Activated CD8-positive, alpha-beta memory T cell treated with anti-CD3 and anti-CD28 coated beads for 36 hours (primary cell): Measurements from ENCODE around the gene BUB1B. TPM values are rescaled to one million over a fixed set of nuclear protein-coding genes. Genes with fewer than 3 reads are reported as not detected.
"Not testable (repeated sequence)": the region's sequence is repeated elsewhere in the genome, so short reads cannot be mapped to it uniquely, and the experiment has no call there.

Experiments used
- CTCF ChIA-PET: fragments of 350-600 bp; sonication (Branson Sonifier 250); formaldehyde crosslinking; loops from one replicate; lab custom pipeline; 2021; ENCODE audit warnings: antibody characterized with exemption; lab: Charles Lee
- POLR2A ChIA-PET: fragments of 350-600 bp; sonication (Branson Sonifier 250); formaldehyde crosslinking; loops from one replicate; lab custom pipeline; 2021; ENCODE audit warnings: antibody characterized with exemption; lab: Charles Lee
- total RNA-seq, 2 experiments: library from RNA; stranded (reverse); gene quantifications; one replicate each; pipeline ENCODE4 v1.2.3, GENCODE V29; 2021

Gene BUB1B
- total RNA-seq, 2 experiments from 2014 or later = 57.1 to 65.4 TPM

- ChIA-PET POLR2A (no interaction called here), CTCF (no interaction called here)
Observed at GRCh38 chr15:40134885-40135284, 26.0 kb upstream of the BUB1B start.

DNA sequence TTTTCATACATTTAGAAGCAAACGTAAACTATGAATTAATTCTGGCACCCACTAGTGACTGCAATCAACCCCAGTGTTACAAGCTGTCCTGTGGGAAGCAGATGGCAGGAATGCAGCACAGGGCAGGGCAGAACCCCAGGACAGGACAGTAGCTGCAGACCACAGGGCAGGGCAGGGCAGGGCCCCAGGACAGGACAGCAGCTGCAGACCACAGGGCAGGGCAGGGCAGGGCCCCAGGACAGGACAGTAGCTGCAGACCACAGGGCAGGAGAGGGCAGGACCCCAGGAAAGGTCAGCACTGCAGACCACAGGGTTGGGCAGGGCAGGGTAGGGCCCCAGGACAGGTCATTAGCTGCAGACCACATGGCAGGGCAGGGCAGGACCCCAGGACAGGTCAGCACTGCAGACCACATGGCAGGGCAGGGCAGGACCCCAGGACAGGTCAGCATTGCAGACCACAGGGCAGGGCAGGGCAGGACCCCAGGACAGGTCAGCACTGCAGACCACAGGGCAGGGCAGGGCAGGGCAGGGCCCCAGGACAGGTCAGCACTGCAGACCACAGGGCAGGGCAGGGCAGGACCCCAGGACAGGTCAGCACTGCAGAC, 24.9 kb upstream of the BUB1B start:
- CTCF ChIA-PET, POLR2A ChIA-PET: not testable (repeated sequence)

DNA sequence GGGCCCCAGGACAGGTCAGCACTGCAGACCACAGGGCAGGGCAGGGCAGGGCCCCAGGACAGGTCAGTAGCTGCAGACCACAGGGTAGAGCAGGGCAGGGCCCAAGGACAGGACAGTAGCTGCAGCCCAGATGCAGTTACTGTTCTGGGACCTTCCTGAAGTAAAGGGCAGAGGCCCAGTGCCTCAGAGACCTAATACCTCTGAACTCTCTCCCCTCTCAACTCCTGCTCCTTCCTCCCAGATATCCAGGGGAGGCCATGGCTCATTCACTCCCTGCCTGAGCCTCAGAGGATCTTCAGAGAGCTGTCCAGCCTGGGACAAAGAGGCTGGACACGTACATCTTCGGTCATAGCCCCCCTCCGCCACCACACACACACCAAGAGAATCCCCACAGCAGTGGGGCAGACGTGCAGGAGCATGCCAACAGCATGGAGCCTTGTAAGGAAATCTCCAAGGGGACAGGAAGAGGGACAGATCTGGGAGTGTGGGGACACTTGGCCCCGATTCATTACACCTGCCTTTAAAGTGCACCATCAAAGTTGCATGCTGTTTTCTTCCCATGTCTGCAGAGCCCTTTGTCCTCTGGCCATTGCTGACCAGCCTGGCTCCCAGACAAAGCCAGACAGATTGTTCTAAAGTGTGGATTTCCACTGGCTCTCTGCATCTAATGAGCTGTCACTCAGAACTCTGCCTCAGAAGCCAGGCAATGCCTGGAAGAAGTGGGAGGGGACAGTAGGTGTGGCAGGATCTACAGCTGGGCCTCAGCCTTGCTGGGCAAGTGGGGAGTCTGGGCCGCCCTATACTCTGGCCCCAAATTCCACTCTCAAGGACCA, 24.2 kb upstream of the BUB1B start:
- ChIA-PET POLR2A (no interaction called here), CTCF (no interaction called here)

- ChIA-PET CTCF (no interaction called here), POLR2A (no interaction called here)
Observed at GRCh38 chr15:40137303-40138200, 23.3 kb upstream of the BUB1B start.

DNA sequence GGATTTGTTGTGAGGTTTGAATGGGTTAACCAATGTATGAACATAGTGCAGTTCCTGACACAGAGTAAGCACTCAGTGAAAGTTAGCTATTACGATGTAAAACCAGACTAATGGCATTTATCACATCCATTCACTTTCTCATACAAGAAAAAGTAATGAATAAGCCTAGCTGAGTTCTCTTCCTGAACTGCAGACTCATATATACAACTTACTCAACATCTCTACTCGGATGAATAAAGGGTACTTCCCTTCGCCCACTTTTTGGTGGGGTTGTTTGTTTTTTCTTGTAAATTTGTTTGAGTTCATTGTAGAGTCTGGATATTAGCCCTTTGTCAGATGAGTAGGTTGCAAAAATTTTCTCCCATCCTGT, 22.7 kb upstream of the BUB1B start:
- CTCF ChIA-PET, POLR2A ChIA-PET: not testable (repeated sequence)

DNA sequence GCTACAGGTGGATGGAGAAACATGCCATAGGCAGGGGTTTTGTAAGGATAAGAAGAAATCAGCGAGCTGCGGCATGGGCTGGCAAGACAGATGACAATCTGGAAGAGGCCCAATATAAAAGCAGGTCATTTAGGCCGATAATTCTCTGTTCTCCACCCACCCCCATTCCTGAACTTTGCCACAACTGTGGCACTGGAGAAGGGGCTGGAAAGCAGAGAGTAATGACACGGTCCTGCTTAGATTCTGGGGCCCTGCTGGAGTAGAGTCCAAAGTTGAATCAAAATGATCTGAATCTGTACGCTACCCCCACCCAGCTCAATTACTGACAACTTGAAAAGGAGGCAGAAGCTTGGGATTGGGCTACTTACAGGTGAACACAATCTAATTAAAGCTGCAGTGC, 18.4 kb upstream of the BUB1B start:
- POLR2A ChIA-PET = no interaction called here
- CTCF ChIA-PET = no interaction called here

DNA sequence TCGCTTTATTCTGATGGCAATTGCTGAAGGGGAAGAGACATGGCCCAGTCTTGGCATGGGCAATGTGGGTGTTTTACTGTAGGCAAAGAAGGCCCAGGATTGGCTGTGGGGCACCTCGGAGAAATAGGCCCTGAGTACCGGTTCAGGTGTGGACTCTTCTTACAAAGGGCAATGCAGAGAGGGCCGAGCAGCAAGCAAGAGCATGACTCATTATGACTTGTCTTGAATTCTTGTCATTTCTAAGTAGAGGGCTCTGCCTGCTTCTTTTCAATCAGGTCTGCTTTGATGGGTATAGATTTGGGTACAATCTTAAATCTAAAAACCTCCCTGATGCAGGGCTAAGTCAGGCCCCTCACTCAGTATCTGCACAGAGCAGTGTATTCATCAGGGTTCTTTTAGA, 14.8 kb upstream of the BUB1B start:
- ChIA-PET POLR2A (no interaction called here), CTCF (no interaction called here)

DNA sequence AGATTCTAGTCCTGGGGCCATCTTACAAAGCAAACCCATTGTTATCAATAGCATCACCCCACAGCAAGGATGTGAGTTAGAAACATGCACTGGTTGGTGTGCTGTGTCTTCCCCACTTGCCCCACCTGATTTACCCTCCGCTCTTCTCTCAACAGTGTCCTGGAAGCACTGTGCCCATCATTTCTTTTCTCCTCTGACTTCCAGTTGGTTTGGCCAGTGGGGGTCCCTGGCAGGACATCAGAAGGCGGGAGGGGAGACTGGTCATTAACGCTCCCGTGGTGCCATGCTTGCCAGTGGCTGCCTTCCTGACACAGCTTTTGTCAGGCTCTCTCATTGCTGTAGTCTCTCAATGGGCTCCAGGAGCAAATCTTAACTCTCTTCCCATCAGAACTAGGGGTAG, 11.5 kb upstream of the BUB1B start:
- POLR2A ChIA-PET = no interaction called here
- CTCF ChIA-PET = no interaction called here

DNA sequence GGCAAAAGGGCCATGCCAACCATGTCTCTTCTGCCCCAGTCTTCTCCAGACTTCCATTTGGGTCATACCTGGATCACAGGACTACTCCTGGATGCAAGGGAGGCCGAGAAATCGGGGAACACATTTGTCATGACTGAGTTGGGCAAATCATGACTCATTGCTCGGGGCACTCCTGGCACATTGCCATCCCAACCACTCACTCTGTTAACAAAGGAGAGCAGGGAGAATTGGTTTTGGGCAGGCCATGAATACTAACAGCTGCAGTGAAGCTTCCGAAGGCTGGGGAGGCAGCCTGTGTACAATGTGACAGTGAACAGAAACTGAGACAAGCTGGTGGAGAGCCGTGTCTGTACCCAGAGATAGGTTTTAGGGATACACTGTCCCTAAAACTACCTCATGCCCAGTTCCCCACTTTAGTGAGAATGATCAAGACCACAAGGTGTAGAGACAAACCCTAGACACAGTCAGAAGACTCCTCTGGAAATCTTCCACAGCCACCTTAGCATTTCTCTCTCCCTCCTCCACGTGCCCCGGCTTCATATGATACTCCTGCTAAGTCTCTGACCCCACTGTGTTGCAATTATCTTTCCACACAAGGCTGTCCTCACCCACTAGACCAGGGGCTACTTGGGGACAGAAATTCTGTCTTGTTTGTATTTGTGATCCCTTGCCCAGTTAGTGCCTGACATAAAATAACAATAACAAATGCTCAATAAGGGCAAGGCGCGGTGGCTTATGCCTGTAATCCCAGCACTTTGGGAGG, 10.5 kb upstream of the BUB1B start:
- ChIA-PET CTCF (no interaction called here), POLR2A (no interaction called here)

DNA sequence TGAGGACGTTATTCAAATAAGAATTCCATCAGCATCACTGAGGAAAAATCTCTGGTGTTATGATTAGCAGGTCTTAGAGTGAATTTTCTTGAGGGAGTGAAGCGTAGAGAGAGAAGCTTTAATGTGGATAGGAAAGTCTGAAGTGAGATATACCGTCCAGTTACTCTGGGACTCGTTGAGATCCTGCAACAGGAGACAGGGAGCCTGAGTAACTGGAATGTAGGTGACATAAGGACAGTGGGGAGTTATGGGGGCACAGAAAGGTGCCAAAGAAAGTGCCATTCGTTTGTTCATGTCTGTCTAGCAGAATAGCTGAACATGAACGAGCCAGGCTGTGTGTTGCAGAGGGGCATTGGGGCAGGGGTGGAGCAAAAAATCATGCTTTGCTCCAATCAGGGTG, 9.4 kb upstream of the BUB1B start:
- CTCF ChIA-PET = no interaction called here
- POLR2A ChIA-PET = no interaction called here

- CTCF ChIA-PET = no interaction called here
- POLR2A ChIA-PET = no interaction called here
Observed at GRCh38 chr15:40151991-40152390, 8.9 kb upstream of the BUB1B start.

GRCh38 chr15:40154821-40155220, 6.0 kb upstream of the BUB1B start:
- POLR2A ChIA-PET, CTCF ChIA-PET: not testable (repeated sequence)

DNA sequence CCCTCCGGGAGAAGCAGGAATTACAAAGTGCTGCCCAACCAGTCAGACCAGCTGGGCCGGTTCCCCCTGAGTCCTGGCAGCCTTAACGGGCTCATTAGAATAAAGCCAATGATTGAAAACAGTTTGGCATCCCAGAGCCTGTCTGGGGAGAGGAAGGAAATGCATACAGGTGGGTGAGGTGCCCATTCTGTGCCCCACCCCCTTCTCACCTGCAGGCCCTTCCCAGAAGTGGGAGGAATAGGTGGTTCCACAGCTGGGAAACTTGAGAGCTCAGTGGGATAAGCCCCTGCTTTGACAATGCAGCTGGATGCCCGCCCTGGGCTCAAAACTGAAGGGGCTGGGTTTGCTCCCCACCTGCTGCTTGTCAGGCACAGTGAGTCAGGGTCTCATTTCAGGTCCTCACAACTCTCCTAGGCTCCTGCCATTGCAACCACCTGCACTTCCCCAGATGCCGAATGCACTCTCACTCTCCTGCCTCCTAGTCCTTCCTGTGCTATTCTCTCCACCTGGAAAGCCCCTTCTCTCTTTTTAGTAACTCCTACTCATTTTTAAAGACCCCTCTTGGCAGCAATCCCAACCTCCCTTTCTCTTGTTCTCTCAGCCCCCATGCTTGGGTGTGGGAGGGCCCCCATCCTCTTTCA, 5.5 kb upstream of the BUB1B start:
- ChIA-PET CTCF (no interaction called here), POLR2A (no interaction called here)

- ChIA-PET CTCF (no interaction called here), POLR2A (no interaction called here)
Observed at GRCh38 chr15:40157778-40158447, 3.0 kb upstream of the BUB1B start.

GRCh38 chr15:40160021-40160420, 848 bp upstream of the BUB1B start:
- ChIA-PET CTCF (interaction anchor here (0.7 to 1.3 kb wide), 3 partner anchors 56 to 114 kb away, joined by 3 to 4 read pairs (median 3); no protein-coding TSS in a partner anchor), POLR2A (no interaction called here)

- ChIA-PET CTCF (interaction anchor here (0.6 to 1.0 kb wide), 3 partner anchors 53 to 115 kb away, joined by 3 to 4 read pairs (median 4); no protein-coding TSS in a partner anchor), POLR2A (interaction anchor here (0.9 to 1.7 kb wide), 3 partner anchors 36 to 122 kb away, joined by 3 to 4 read pairs (median 4); partner anchors contain the start of gene SRP14)
Observed at GRCh38 chr15:40161693-40162391, 973 bp downstream of the BUB1B start.

- ChIA-PET POLR2A (interaction anchor here (0.9 to 1.7 kb wide), 2 partner anchors 35 to 123 kb away, joined by 3 to 4 read pairs; partner anchors contain the start of gene SRP14), CTCF (interaction anchor here (0.8 to 1.0 kb wide), 2 partner anchors 112 to 115 kb away, joined by 4 read pairs; no protein-coding TSS in a partner anchor)
Observed at GRCh38 chr15:40162552-40162951, 1.7 kb downstream of the BUB1B start.
